Measurements from ENCODE around the gene CHCHD1.

GRCh38 chr10:73823391-73823790 lies 41.5 kb downstream of the CHCHD1 start:
- no peak for TF ChIP-seq CTCF (IDR thresholded peaks at IDR 0.05)
- no peak for TF ChIP-seq ZFX (IDR thresholded peaks at IDR 0.05; ENCODE audit: borderline replicate concordance)
